Naive B cell (primary cell): ENCODE measurements around the gene ROBO1. TPM values are rescaled to one million over a fixed set of nuclear protein-coding genes. Genes with fewer than 3 reads are reported as not detected.
A peak's percentile ranks its signal among the peaks of the same experiment; 100 is the strongest.

Experiments
- ATAC-seq, 2 donors: fragments of 150-1000 bp; cut with Tn5 transposase; 2 replicates each; pipeline ENCODE4 v1.10.0; 2021; ENCODE audit warnings: low read depth in 2 of 2, mild to moderate bottlenecking in 2 of 2, moderate library complexity in 2 of 2
- DNase-seq: peaks from one replicate; pipeline ENCODE4 v3.0.0; 2022
- H3K27ac Mint-ChIP-seq, 6 donors: one replicate each; pipeline ENCODE4 v1.8.0; 2020 to 2022; ENCODE audit warnings: mild to moderate bottlenecking in 6 of 6, mixed read lengths in 6 of 6, moderate library complexity in 5 of 6, inconsistent platforms in 2 of 6
- H3K27me3 Mint-ChIP-seq, 3 donors: one replicate each; pipeline ENCODE4 v1.8.0; 2021 to 2022; ENCODE audit warnings: mixed read lengths in 3 of 3, mild to moderate bottlenecking in 1 of 3
- H3K36me3 Mint-ChIP-seq, 2 donors: one replicate each; pipeline ENCODE4 v1.8.0; 2020 to 2022; ENCODE audit warnings: mixed read lengths in 2 of 2, inconsistent platforms in 1 of 2, mild to moderate bottlenecking in 1 of 2
- H3K4me1 Mint-ChIP-seq, 3 donors: one replicate each; pipeline ENCODE4 v1.8.0; 2020 to 2022; ENCODE audit warnings: mixed read lengths in 3 of 3, inconsistent platforms in 1 of 3, mild to moderate bottlenecking in 1 of 3, moderate library complexity in 1 of 3
- H3K4me3 Mint-ChIP-seq, 8 donors: one replicate each; pipeline ENCODE4 v1.8.0; 2020 to 2022; ENCODE audit warnings: mild to moderate bottlenecking in 8 of 8, mixed read lengths in 8 of 8, moderate library complexity in 8 of 8, inconsistent platforms in 2 of 8
- H3K9me3 Mint-ChIP-seq, 7 donors: one replicate each; pipeline ENCODE4 v1.8.0; 2020 to 2022; ENCODE audit warnings: mixed read lengths in 7 of 7, mild to moderate bottlenecking in 5 of 7, inconsistent platforms in 2 of 7, moderate library complexity in 1 of 7
- polyA plus RNA-seq, 6 donors: library from polyadenylated mRNA; unstranded; fragments of 300-500 nt; fragmentation: Illumina TruSeq; gene quantifications; one replicate each; pipeline ENCODE4 v1.2.3, GENCODE V29; 2021; ENCODE audit warnings: low read depth in 6 of 6

ROBO1 gene
- polyA plus RNA-seq, 6 donors from 2014 or later: 0.39 to 0.44 TPM; not detected in 4

DNA sequence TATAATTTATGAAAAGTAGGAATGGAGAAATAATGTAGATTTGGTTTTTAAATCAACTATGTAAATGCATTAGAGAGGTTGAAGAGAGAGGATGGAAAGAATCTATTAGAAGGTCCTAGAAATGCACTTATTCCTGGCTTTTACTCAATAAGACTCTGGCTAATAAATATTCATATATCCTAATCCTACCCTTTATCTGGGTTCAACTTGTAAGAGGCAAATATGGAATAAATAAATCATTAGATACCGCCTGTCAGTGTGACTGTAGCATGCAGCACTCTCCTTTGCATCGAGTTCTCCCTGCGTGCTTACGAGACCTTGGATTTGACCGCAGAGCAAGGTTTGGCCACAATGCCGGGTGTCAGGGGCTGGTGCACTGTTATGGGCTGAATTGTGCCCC, 1156.5 kb downstream of the ROBO1 start:
- Mint-ChIP-seq H3K9me3 (peaks cover 0 to 6% (median 0%) of the 10 kb centered on the region in 7 donors), H3K4me1 (no peaks in the 10 kb centered on the region), H3K4me3 (no peak overlapping the region), H3K36me3 (no peaks in the 10 kb centered on the region), H3K27ac (no peak overlapping the region), H3K27me3 (no peaks in the 10 kb centered on the region)
- no peak for DNase-seq
- ATAC-seq: no peak

DNA sequence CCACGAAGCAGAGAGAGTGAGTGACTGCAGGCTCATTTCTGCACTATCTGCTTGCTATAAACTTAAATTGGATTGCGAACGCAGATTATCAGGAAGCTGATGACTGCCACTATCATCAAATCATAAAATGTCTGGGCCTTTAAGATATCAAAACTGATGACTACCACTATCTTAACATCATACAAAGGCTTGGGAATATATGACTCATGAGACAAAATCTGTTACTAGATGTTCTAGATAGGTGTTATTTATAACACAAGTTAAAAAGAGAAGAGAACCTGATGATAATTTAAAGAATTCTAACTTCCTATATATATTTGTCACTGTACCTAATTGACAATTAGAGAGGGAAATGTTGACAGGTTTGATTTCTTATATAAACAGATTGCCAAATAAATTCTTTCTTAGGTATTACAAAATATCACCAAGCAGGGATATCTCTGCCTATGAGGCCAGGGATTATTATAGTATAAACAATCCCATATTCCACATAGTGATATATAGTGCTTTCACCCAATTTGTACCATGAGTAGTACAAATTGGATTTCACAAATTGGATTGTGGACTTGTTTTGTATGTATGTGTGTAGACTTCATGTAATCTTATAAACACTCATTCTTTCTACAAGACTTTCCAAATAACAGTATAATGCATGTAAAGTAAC, 1157.2 kb downstream of the ROBO1 start:
- Mint-ChIP-seq H3K9me3 (peaks cover 0 to 8% (median 0%) of the 10 kb centered on the region in 7 donors), H3K36me3 (no peaks in the 10 kb centered on the region), H3K27me3 (no peaks in the 10 kb centered on the region), H3K4me1 (no peaks in the 10 kb centered on the region), H3K27ac (no peak overlapping the region), H3K4me3 (no peak overlapping the region)
- no peak for ATAC-seq
- DNase-seq: no peak

DNA sequence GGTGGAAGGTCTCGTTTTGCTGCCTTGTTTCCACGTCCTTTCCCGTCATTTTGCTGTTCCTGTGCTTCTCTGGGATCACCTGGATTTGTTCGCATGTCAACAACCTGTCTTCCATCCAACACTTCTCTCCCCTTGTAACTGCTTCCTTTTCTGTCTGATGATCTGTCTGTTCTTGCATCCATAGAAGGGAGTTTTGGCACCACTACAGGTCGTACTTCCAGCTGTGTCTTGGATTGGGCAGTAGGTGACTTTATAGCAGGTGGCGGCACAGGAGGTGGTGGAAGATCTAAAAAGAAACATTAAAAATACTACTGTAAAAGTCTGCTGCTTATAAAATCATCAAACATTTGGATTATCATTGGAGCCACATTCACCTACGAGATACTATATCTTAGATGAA, 1161.0 kb downstream of the ROBO1 start:
- DNase-seq (no peak), ATAC-seq (no peak)
- Mint-ChIP-seq H3K27me3 (no peaks in the 10 kb centered on the region), H3K9me3 (peaks cover 0 to 5% (median 0%) of the 10 kb centered on the region in 7 donors), H3K27ac (no peak overlapping the region), H3K36me3 (no peaks in the 10 kb centered on the region), H3K4me1 (no peaks in the 10 kb centered on the region), H3K4me3 (no peak overlapping the region)

DNA sequence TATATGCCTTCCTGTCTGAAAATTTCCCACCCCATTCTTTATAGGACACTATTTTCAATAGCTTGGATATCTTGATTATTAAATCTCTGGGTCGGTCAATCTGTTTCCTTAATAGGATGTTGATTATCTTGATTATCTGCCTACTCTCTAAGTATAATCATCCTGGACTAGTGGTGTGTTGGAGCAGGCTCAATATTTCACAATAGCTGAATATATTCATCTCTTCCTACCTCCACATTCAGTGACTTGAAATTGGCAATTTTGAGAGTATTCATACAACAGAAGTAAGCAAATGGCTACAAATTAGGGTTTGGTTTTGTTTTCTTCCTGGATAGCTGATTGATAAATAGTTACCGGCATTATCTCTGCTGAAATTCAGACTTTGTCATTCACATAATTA, 1162.6 kb downstream of the ROBO1 start:
- Mint-ChIP-seq H3K36me3 (no peaks in the 10 kb centered on the region), H3K27me3 (no peaks in the 10 kb centered on the region), H3K9me3 (peaks cover 0 to 5% (median 0%) of the 10 kb centered on the region in 7 donors), H3K4me3 (no peak overlapping the region), H3K4me1 (no peaks in the 10 kb centered on the region), H3K27ac (no peak overlapping the region)
- ATAC-seq (no peak), DNase-seq (no peak)

- no peaks in the 10 kb centered on the region for H3K36me3 Mint-ChIP-seq
- H3K4me3 Mint-ChIP-seq: no peak overlapping the region
- ATAC-seq: no peak
- H3K27me3 Mint-ChIP-seq: no peaks in the 10 kb centered on the region
- H3K4me1 Mint-ChIP-seq: no peaks in the 10 kb centered on the region
- H3K9me3 Mint-ChIP-seq: peaks cover 0 to 5% (median 0%) of the 10 kb centered on the region in 7 donors
- no peak for DNase-seq
- no peak overlapping the region for H3K27ac Mint-ChIP-seq
Measured at GRCh38 chr3:78604341-78604740, 1163.5 kb downstream of the ROBO1 start.

DNA sequence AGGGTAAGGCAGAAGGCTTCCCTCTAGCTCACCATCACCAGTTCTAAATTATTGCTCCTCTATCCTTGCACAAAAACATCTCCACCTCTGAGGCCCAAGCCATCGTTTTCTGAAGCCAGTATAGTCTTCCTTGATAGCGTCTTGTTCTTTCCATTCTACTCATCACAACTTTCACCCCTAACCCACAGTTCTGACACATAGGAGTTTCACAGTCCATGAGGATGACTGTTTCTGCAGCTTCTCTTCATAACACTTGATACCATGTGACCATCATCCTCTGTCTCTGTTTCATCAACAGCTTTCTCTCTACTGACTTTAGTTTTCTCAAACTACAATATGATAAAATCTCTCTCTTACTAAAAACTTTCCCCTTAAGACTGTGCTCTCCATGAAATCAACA, 1166.5 kb downstream of the ROBO1 start:
- H3K27me3 Mint-ChIP-seq: no peaks in the 10 kb centered on the region
- H3K36me3 Mint-ChIP-seq: no peaks in the 10 kb centered on the region
- no peak for DNase-seq
- ATAC-seq: no peak
- H3K27ac Mint-ChIP-seq: no peak overlapping the region
- peaks cover 0 to 3% (median 0%) of the 10 kb centered on the region in 7 donors for H3K9me3 Mint-ChIP-seq
- H3K4me1 Mint-ChIP-seq: no peaks in the 10 kb centered on the region
- H3K4me3 Mint-ChIP-seq: no peak overlapping the region

DNA sequence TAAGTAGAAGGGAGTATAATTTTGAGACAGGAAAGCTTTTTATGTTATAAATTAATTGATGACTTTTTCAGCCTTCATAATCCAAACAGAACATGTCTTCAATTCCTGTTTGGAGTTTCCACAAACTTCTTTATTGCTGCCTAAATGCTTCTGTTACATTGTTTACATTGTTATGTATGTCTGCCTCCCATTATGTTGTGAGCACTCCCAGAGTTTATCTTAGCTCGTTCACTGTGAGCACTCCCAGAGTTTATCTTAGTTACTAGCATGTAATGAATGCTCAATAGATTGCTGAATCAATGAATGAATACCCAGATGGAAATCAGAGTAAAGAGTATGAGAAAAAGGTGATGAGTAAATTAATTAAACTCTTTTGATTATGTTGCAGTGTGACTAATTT, 1178.0 kb downstream of the ROBO1 start:
- no peak for ATAC-seq
- Mint-ChIP-seq H3K36me3 (no peaks in the 10 kb centered on the region), H3K4me3 (no peak overlapping the region), H3K9me3 (peaks cover 2 to 17% (median 4%) of the 10 kb centered on the region in 7 donors), H3K27ac (no peak overlapping the region), H3K4me1 (no peaks in the 10 kb centered on the region), H3K27me3 (no peaks in the 10 kb centered on the region)
- no peak for DNase-seq

DNA sequence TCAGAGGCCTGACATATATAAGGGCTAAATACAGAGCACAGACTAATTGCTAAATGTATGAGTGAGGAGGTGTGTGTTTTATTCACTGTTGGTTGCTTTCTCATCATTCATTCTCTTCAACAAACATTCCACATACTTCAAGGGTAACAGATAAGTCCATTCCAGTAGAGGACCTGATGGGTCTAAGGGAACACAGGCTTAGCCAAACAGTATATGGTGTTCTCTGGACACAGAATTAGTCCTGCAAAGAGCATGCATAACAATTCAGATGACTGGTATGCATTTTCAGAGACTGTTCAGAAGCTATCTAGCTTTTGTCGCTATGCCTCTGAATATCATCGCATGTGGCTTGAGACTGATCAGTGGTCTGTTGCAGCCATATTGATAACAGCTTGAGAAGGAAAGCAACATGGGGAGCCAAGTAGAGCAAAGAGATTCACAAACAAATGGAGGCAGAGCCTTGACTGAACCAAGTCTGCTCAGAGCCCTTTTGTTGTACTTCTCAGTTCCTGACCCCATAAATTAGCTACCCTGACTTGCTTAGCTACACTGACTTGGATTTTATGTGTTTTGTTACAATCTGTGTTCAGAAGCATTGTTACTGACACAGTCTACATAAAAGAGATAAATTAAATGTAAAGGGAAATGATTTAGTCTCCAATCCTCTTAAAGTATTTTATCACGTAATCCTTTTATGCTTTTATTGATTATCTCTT, 1178.7 kb downstream of the ROBO1 start:
- H3K36me3 Mint-ChIP-seq: no peaks in the 10 kb centered on the region
- H3K27ac Mint-ChIP-seq: no peak overlapping the region
- ATAC-seq (no peak), DNase-seq (no peak)
- H3K9me3 Mint-ChIP-seq: peaks cover 0 to 18% (median 5%) of the 10 kb centered on the region in 7 donors
- no peaks in the 10 kb centered on the region for H3K4me1 Mint-ChIP-seq
- no peak overlapping the region for H3K4me3 Mint-ChIP-seq
- H3K27me3 Mint-ChIP-seq: no peaks in the 10 kb centered on the region

GRCh38 chr3:78580681-78581080, 1187.1 kb downstream of the ROBO1 start:
- DNase-seq (no peak), ATAC-seq (no peak)
- no peaks in the 10 kb centered on the region for H3K27me3 Mint-ChIP-seq
- H3K9me3 Mint-ChIP-seq: peaks cover 0 to 18% (median 4%) of the 10 kb centered on the region in 7 donors
- H3K4me3 Mint-ChIP-seq: no peak overlapping the region
- no peaks in the 10 kb centered on the region for H3K36me3 Mint-ChIP-seq
- H3K27ac Mint-ChIP-seq: peak overlapping the region in 1 of 6 donors; percentile 7
- H3K4me1 Mint-ChIP-seq: no peaks in the 10 kb centered on the region

- Mint-ChIP-seq H3K4me1 (no peaks in the 10 kb centered on the region), H3K27me3 (no peaks in the 10 kb centered on the region), H3K36me3 (no peaks in the 10 kb centered on the region), H3K9me3 (peaks cover 0 to 4% (median 0%) of the 10 kb centered on the region in 7 donors), H3K27ac (no peak overlapping the region), H3K4me3 (no peak overlapping the region)
- DNase-seq (no peak), ATAC-seq (no peak)
Measured at GRCh38 chr3:78571486-78571885, 1196.3 kb downstream of the ROBO1 start.

DNA sequence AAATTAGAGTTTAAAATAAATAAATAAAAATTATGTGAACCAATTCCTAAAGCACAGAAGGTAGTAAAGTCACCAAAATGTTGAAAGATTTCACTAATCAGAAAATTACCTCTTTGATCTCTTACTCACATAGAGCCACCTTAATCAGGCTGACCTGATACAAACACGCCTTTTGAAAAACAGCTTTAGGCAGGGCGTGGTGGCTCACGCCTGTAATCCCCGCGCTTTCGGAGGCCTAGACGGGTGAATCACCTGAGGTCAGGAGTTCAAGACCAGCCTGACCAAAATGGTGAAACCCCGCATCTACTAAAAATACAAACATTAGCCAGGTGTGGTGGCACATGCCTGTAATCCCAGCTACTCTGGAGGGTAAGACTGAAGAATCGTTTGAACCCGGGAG, 1197.3 kb downstream of the ROBO1 start:
- H3K4me3 Mint-ChIP-seq: no peak overlapping the region
- no peak for DNase-seq
- H3K27me3 Mint-ChIP-seq: no peaks in the 10 kb centered on the region
- no peaks in the 10 kb centered on the region for H3K36me3 Mint-ChIP-seq
- peaks cover 0 to 4% (median under 1%) of the 10 kb centered on the region in 7 donors for H3K9me3 Mint-ChIP-seq
- no peak for ATAC-seq
- no peaks in the 10 kb centered on the region for H3K4me1 Mint-ChIP-seq
- no peak overlapping the region for H3K27ac Mint-ChIP-seq

GRCh38 chr3:78569804-78570203, 1198.0 kb downstream of the ROBO1 start:
- H3K4me1 Mint-ChIP-seq: no peaks in the 10 kb centered on the region
- ATAC-seq (no peak), DNase-seq (no peak)
- H3K9me3 Mint-ChIP-seq: peaks cover 0 to 6% (median 4%) of the 10 kb centered on the region in 7 donors
- H3K36me3 Mint-ChIP-seq: no peaks in the 10 kb centered on the region
- H3K27me3 Mint-ChIP-seq: no peaks in the 10 kb centered on the region
- peak overlapping the region in 1 of 6 donors; percentile 60 for H3K27ac Mint-ChIP-seq
- H3K4me3 Mint-ChIP-seq: no peak overlapping the region

- H3K4me1 Mint-ChIP-seq: peaks cover 4 to 8% (median 4%) of the 10 kb centered on the region in 3 donors
- ATAC-seq (no peak), DNase-seq (no peak)
- no peak overlapping the region for H3K27ac Mint-ChIP-seq
- no peaks in the 10 kb centered on the region for H3K36me3 Mint-ChIP-seq
- H3K27me3 Mint-ChIP-seq: no peaks in the 10 kb centered on the region
- no peak overlapping the region for H3K4me3 Mint-ChIP-seq
- peaks cover 3 to 18% (median 7%) of the 10 kb centered on the region in 7 donors for H3K9me3 Mint-ChIP-seq
Measured at GRCh38 chr3:78565712-78566111, 1202.1 kb downstream of the ROBO1 start.

GRCh38 chr3:78562328-78562727, 1205.5 kb downstream of the ROBO1 start:
- H3K27me3 Mint-ChIP-seq: no peaks in the 10 kb centered on the region
- H3K4me1 Mint-ChIP-seq: peaks cover 4 to 8% (median 4%) of the 10 kb centered on the region in 3 donors
- H3K27ac Mint-ChIP-seq: no peak overlapping the region
- no peak for DNase-seq
- H3K9me3 Mint-ChIP-seq: peaks cover 0 to 18% (median 7%) of the 10 kb centered on the region in 7 donors
- ATAC-seq: no peak
- no peaks in the 10 kb centered on the region for H3K36me3 Mint-ChIP-seq
- no peak overlapping the region for H3K4me3 Mint-ChIP-seq
